ENCODE results near the gene HK1.
"Not testable (repeated sequence)": the region's sequence is repeated elsewhere in the genome, so short reads cannot be mapped to it uniquely, and the experiment has no call there.

HK1 gene

DNA sequence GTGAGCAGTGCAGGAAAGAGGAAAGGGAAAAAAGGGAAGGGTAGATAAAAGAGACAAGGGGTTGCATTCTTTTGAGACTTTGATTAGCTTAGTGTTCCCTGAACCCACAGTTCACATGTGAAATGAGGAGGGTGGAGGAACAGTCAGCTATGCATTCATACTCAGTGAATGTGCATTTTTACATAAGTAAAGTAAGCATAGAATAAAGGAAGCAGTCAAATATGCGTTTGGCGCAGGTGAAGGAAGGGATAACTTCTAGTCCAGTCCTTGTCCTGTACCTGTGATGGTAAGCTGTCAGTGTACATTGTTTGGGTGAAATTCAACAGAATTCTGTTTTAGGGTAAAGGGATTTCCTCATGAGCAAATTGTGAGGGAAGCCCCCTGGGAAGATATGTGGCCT, 28.1 kb downstream of the HK1 start:
- H3K4me1 ChIP-seq (ENCODE audit: insufficient read depth, low read length, severe bottlenecking) = no peaks in the 10 kb centered on the region
- no peaks in the 10 kb centered on the region for H3K79me2 ChIP-seq (ENCODE audit: insufficient read depth, low read length)
- no peak overlapping the region for H3K27ac ChIP-seq (ENCODE audit: low read depth, low read length, poor library complexity, severe bottlenecking)
- H3K27me3 ChIP-seq (ENCODE audit: insufficient read depth, low read length) = no peaks in the 10 kb centered on the region; the same call in 1 of the 2 replicates
- no peaks in the 10 kb centered on the region for H3F3A ChIP-seq (ENCODE audit: insufficient read depth, low read length)
- TF ChIP-seq EZH2 (IDR thresholded peaks at IDR 0.05; ENCODE audit: borderline replicate concordance, low read length) (no peak), CTCF (IDR thresholded peaks at IDR 0.05; ENCODE audit: low read length) (no peak)
- H3K36me3 ChIP-seq (ENCODE audit: insufficient read depth, low read length) = no peaks in the 10 kb centered on the region; the same call in 1 of the 2 replicates
- H3K4me3 ChIP-seq (ENCODE audit: low read depth, low read length, poor library complexity, severe bottlenecking) = no peak overlapping the region
- no peak overlapping the region for H2AFZ ChIP-seq (ENCODE audit: low read length)
- no peaks in the 10 kb centered on the region for H3K9me2 ChIP-seq (ENCODE audit: low read depth, low read length)
- no peaks in the 10 kb centered on the region for H3K9me3 ChIP-seq (ENCODE audit: low read length)
- no peak overlapping the region for H3K9ac ChIP-seq (ENCODE audit: low read length)
- H3K4me2 ChIP-seq (ENCODE audit: low read length) = no peak overlapping the region
- H4K20me1 ChIP-seq (ENCODE audit: insufficient read depth, low read length) = no peaks in the 10 kb centered on the region

GRCh38 chr10:69307434-69307833, 29.1 kb downstream of the HK1 start:
- H3K4me1 ChIP-seq (ENCODE audit: insufficient read depth, low read length, severe bottlenecking) = no peaks in the 10 kb centered on the region
- H4K20me1 ChIP-seq (ENCODE audit: insufficient read depth, low read length) = no peaks in the 10 kb centered on the region
- TF ChIP-seq CTCF (IDR thresholded peaks at IDR 0.05; ENCODE audit: low read length) = no peak
- no peak for TF ChIP-seq EZH2 (IDR thresholded peaks at IDR 0.05; ENCODE audit: borderline replicate concordance, low read length)
- H3K4me3 ChIP-seq (ENCODE audit: low read depth, low read length, poor library complexity, severe bottlenecking) = no peak overlapping the region
- no peaks in the 10 kb centered on the region; the same call in 1 of the 2 replicates for H3K27me3 ChIP-seq (ENCODE audit: insufficient read depth, low read length)
- no peak overlapping the region for H3K4me2 ChIP-seq (ENCODE audit: low read length)
- no peaks in the 10 kb centered on the region for H3K9me3 ChIP-seq (ENCODE audit: low read length)
- no peak overlapping the region for H3K9ac ChIP-seq (ENCODE audit: low read length)
- H3K79me2 ChIP-seq (ENCODE audit: insufficient read depth, low read length) = no peaks in the 10 kb centered on the region
- H3K9me2 ChIP-seq (ENCODE audit: low read depth, low read length) = no peaks in the 10 kb centered on the region
- H3K27ac ChIP-seq (ENCODE audit: low read depth, low read length, poor library complexity, severe bottlenecking) = no peak overlapping the region
- H3F3A ChIP-seq (ENCODE audit: insufficient read depth, low read length) = no peaks in the 10 kb centered on the region
- no peaks in the 10 kb centered on the region; the same call in 1 of the 2 replicates for H3K36me3 ChIP-seq (ENCODE audit: insufficient read depth, low read length)
- no peak overlapping the region for H2AFZ ChIP-seq (ENCODE audit: low read length)

GRCh38 chr10:69308304-69308703, 30.0 kb downstream of the HK1 start:
- H3K9me3 ChIP-seq (ENCODE audit: low read length); H3K9me2 ChIP-seq (ENCODE audit: low read depth, low read length); H3K27me3 ChIP-seq (ENCODE audit: insufficient read depth, low read length); H4K20me1 ChIP-seq (ENCODE audit: insufficient read depth, low read length); H3K9ac ChIP-seq (ENCODE audit: low read length); H2AFZ ChIP-seq (ENCODE audit: low read length); H3K27ac ChIP-seq (ENCODE audit: low read depth, low read length, poor library complexity, severe bottlenecking); H3K79me2 ChIP-seq (ENCODE audit: insufficient read depth, low read length); H3K4me3 ChIP-seq (ENCODE audit: low read depth, low read length, poor library complexity, severe bottlenecking); H3K4me2 ChIP-seq (ENCODE audit: low read length); H3K36me3 ChIP-seq (ENCODE audit: insufficient read depth, low read length); H3K4me1 ChIP-seq (ENCODE audit: insufficient read depth, low read length, severe bottlenecking); H3F3A ChIP-seq (ENCODE audit: insufficient read depth, low read length): not testable (repeated sequence)

DNA sequence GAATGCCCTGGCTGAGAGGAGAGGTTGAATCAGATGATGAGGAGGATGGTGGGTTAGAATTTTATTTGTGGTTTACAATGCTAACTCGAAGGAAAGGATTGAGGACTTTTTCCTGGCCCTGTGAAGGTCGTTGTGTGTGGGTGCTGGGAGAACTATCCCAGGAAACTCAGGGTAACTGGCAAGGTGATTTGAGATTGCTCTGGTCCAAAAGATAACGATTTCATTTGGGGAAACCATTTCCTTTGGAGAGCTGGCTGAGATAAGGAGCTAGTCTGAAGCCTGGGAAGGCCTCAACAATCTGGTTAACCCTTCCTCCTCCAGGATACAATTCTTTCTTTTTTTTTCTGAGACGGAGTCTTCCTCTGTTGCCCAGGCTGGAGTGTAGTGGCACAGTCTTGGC, 33.0 kb downstream of the HK1 start:
- no peaks in the 10 kb centered on the region for H3K9me2 ChIP-seq (ENCODE audit: low read depth, low read length)
- no peaks in the 10 kb centered on the region for H3K9me3 ChIP-seq (ENCODE audit: low read length)
- no peaks in the 10 kb centered on the region for H4K20me1 ChIP-seq (ENCODE audit: insufficient read depth, low read length)
- no peak overlapping the region for H3K4me2 ChIP-seq (ENCODE audit: low read length)
- H3K4me3 ChIP-seq (ENCODE audit: low read depth, low read length, poor library complexity, severe bottlenecking) = no peak overlapping the region
- no peaks in the 10 kb centered on the region for H3K4me1 ChIP-seq (ENCODE audit: insufficient read depth, low read length, severe bottlenecking)
- no peak overlapping the region for H3K27ac ChIP-seq (ENCODE audit: low read depth, low read length, poor library complexity, severe bottlenecking)
- no peaks in the 10 kb centered on the region; the same call in 1 of the 2 replicates for H3K27me3 ChIP-seq (ENCODE audit: insufficient read depth, low read length)
- H3F3A ChIP-seq (ENCODE audit: insufficient read depth, low read length) = no peaks in the 10 kb centered on the region
- TF ChIP-seq EZH2 (IDR thresholded peaks at IDR 0.05; ENCODE audit: borderline replicate concordance, low read length) (no peak), CTCF (IDR thresholded peaks at IDR 0.05; ENCODE audit: low read length) (no peak)
- H3K36me3 ChIP-seq (ENCODE audit: insufficient read depth, low read length) = no peaks in the 10 kb centered on the region; the same call in 1 of the 2 replicates
- no peak overlapping the region for H2AFZ ChIP-seq (ENCODE audit: low read length)
- no peaks in the 10 kb centered on the region for H3K79me2 ChIP-seq (ENCODE audit: insufficient read depth, low read length)
- H3K9ac ChIP-seq (ENCODE audit: low read length) = no peak overlapping the region
